ENCODE measurements around the gene PNP. TPM values are rescaled to one million over a fixed set of nuclear protein-coding genes. Genes with fewer than 3 reads are reported as not detected.

PNP gene
- polyA plus RNA-seq, 1 donor from 2014 or later = 12.6 TPM

GRCh38 chr14:20508367-20508766, 39.2 kb downstream of the PNP start:
- Histone ChIP-seq H4K20me1 (ENCODE audit: insufficient read depth) (no peaks in the 10 kb centered on the region), H3K27ac (ENCODE audit: low read length) (no peak overlapping the region), H3K4me3 (ENCODE audit: low read length) (no peak overlapping the region), H3K9me3 (ENCODE audit: low read length) (no peaks in the 10 kb centered on the region), H3K4me2 (ENCODE audit: low read length) (no peak overlapping the region), H3K27me3 (ENCODE audit: insufficient read depth, low read depth, low read length) (no peaks in the 10 kb centered on the region), H3K36me3 (ENCODE audit: insufficient read depth, low read length) (no peaks in the 10 kb centered on the region), H3K79me2 (replicated peaks; ENCODE audit: insufficient read depth, low read length) (no peaks in the 10 kb centered on the region), H2AFZ (ENCODE audit: low read depth, low read length) (no peak overlapping the region), H3K9me2 (ENCODE audit: insufficient read depth, low read length) (no peaks in the 10 kb centered on the region), H3F3A (ENCODE audit: insufficient read depth, low read length, poor library complexity, severe bottlenecking) (no peaks in the 10 kb centered on the region), H3K9ac (ENCODE audit: low read length) (no peak overlapping the region)
- TF ChIP-seq TAF1 (IDR thresholded peaks at IDR 0.05; ENCODE audit: low read depth) = no peak
- no peak for TF ChIP-seq MXI1 (conservative IDR thresholded peaks at IDR 0.05; ENCODE audit: poor library complexity, severe bottlenecking)
- TF ChIP-seq, protein P1, sequence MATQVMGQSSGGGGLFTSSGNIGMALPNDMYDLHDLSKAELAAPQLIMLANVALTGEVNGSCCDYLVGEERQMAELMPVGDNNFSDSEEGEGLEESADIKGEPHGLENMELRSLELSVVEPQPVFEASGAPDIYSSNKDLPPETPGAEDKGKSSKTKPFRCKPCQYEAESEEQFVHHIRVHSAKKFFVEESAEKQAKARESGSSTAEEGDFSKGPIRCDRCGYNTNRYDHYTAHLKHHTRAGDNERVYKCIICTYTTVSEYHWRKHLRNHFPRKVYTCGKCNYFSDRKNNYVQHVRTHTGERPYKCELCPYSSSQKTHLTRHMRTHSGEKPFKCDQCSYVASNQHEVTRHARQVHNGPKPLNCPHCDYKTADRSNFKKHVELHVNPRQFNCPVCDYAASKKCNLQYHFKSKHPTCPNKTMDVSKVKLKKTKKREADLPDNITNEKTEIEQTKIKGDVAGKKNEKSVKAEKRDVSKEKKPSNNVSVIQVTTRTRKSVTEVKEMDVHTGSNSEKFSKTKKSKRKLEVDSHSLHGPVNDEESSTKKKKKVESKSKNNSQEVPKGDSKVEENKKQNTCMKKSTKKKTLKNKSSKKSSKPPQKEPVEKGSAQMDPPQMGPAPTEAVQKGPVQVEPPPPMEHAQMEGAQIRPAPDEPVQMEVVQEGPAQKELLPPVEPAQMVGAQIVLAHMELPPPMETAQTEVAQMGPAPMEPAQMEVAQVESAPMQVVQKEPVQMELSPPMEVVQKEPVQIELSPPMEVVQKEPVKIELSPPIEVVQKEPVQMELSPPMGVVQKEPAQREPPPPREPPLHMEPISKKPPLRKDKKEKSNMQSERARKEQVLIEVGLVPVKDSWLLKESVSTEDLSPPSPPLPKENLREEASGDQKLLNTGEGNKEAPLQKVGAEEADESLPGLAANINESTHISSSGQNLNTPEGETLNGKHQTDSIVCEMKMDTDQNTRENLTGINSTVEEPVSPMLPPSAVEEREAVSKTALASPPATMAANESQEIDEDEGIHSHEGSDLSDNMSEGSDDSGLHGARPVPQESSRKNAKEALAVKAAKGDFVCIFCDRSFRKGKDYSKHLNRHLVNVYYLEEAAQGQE (IDR thresholded peaks at IDR 0.05; ENCODE audit: borderline replicate concordance) = no peak

DNA sequence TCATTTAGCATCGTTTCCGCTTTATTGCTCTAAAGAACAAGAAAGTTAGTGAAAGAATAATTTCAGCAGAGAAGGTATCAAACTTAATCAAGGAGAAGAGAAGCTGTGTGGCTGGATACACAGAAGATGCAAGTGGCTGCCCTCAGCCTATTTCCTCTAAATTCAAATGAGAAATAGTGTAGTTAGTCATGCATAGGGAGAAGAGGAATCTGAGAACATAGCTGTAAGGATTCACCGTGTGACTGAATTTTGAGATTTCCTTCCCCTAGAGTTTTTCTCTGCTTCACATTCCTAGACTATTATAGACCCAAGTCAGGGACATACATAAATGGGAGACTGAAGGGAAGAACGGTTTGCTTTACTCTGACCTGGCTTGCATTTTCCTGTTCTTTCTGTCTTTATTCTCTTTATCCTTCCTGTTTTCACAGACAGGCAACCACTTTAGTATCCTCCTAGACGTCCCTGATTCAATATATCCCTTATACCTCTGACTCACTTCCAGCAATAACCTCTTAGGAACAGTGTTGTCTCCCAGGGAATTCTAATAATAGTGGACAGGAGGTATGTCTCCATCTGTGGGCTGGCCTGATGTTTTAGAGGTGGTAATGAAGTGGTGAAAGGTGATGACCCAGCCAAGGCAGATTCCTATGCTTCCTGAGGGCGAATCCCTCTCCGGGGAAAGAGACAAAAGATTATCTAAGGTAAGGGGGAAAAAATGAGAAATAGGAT, 43.1 kb downstream of the PNP start:
- Histone ChIP-seq H3K27me3 (ENCODE audit: insufficient read depth, low read depth, low read length) (no peaks in the 10 kb centered on the region), H3K36me3 (ENCODE audit: insufficient read depth, low read length) (no peaks in the 10 kb centered on the region), H3K4me3 (ENCODE audit: low read length) (no peak overlapping the region), H2AFZ (ENCODE audit: low read depth, low read length) (no peak overlapping the region), H3K9ac (ENCODE audit: low read length) (no peak overlapping the region), H3K4me2 (ENCODE audit: low read length) (no peak overlapping the region), H3K79me2 (replicated peaks; ENCODE audit: insufficient read depth, low read length) (no peaks in the 10 kb centered on the region), H3K27ac (ENCODE audit: low read length) (no peak overlapping the region), H3F3A (ENCODE audit: insufficient read depth, low read length, poor library complexity, severe bottlenecking) (no peaks in the 10 kb centered on the region), H3K9me3 (ENCODE audit: low read length) (no peaks in the 10 kb centered on the region), H4K20me1 (ENCODE audit: insufficient read depth) (no peaks in the 10 kb centered on the region), H3K9me2 (ENCODE audit: insufficient read depth, low read length) (no peaks in the 10 kb centered on the region)
- TF ChIP-seq SMC3 (conservative IDR thresholded peaks at IDR 0.05; ENCODE audit: poor library complexity) (no peak), RAD21 (conservative IDR thresholded peaks at IDR 0.05) (no peak), TAF1 (IDR thresholded peaks at IDR 0.05; ENCODE audit: low read depth) (no peak), EP300 (conservative IDR thresholded peaks at IDR 0.05; ENCODE audit: poor library complexity, severe bottlenecking) (no peak), POLR2AphosphoS5 (IDR thresholded peaks at IDR 0.05) (no peak), MXI1 (conservative IDR thresholded peaks at IDR 0.05; ENCODE audit: poor library complexity, severe bottlenecking) (no peak), EZH2 (IDR thresholded peaks at IDR 0.05; ENCODE audit: borderline replicate concordance, insufficient read depth, low read length, poor library complexity, severe bottlenecking) (no peak)
- TF ChIP-seq, protein P2, sequence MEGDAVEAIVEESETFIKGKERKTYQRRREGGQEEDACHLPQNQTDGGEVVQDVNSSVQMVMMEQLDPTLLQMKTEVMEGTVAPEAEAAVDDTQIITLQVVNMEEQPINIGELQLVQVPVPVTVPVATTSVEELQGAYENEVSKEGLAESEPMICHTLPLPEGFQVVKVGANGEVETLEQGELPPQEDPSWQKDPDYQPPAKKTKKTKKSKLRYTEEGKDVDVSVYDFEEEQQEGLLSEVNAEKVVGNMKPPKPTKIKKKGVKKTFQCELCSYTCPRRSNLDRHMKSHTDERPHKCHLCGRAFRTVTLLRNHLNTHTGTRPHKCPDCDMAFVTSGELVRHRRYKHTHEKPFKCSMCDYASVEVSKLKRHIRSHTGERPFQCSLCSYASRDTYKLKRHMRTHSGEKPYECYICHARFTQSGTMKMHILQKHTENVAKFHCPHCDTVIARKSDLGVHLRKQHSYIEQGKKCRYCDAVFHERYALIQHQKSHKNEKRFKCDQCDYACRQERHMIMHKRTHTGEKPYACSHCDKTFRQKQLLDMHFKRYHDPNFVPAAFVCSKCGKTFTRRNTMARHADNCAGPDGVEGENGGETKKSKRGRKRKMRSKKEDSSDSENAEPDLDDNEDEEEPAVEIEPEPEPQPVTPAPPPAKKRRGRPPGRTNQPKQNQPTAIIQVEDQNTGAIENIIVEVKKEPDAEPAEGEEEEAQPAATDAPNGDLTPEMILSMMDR (IDR thresholded peaks at IDR 0.05; ENCODE audit: poor library complexity, severe bottlenecking) = no peak
- TF ChIP-seq, protein P1 (IDR thresholded peaks at IDR 0.05; ENCODE audit: borderline replicate concordance) = no peak

All from neural cell (in vitro differentiated cells).